Endothelial cell (in vitro differentiated cells): ENCODE data around the gene IKBKG. TPM values are rescaled to one million over a fixed set of nuclear protein-coding genes. Genes with fewer than 3 reads are reported as not detected.
"Not testable (repeated sequence)": the region's sequence is repeated elsewhere in the genome, so short reads cannot be mapped to it uniquely, and the experiment has no call there.

Source experiments
- DNase-seq: peaks from one replicate; pipeline ENCODE4 v3.0.0; 2021; ENCODE audit warnings: low spot score
- H3K27ac Mint-ChIP-seq: one replicate; pipeline ENCODE4 v1.8.0; 2021; ENCODE audit warnings: mixed read lengths, inconsistent platforms; ENCODE audit not compliant: unreplicated experiment
- H3K27me3 Mint-ChIP-seq: one replicate; pipeline ENCODE4 v1.8.0; 2021; ENCODE audit warnings: mild to moderate bottlenecking, moderate library complexity, mixed read lengths, inconsistent platforms; ENCODE audit not compliant: unreplicated experiment
- H3K36me3 Mint-ChIP-seq: one replicate; pipeline ENCODE4 v1.8.0; 2021; ENCODE audit warnings: mild to moderate bottlenecking, low read depth, mixed read lengths, inconsistent platforms; ENCODE audit not compliant: unreplicated experiment
- H3K4me1 Mint-ChIP-seq: one replicate; pipeline ENCODE4 v1.8.0; 2021; ENCODE audit warnings: mild to moderate bottlenecking, mixed read lengths, inconsistent platforms; ENCODE audit not compliant: unreplicated experiment
- H3K4me3 Mint-ChIP-seq: one replicate; pipeline ENCODE4 v1.8.0; 2021; ENCODE audit warnings: mild to moderate bottlenecking, mixed read lengths, inconsistent platforms; ENCODE audit not compliant: unreplicated experiment
- H3K9me3 Mint-ChIP-seq: one replicate; pipeline ENCODE4 v1.8.0; 2021; ENCODE audit warnings: mixed read lengths, inconsistent platforms; ENCODE audit not compliant: unreplicated experiment
- CTCF ChIP-seq: fragments of 200-600 bp; sonication (generic); IDR thresholded peaks from one replicate; pipeline ENCODE4 v1.5.0; 2021; ENCODE audit warnings: antibody characterized with exemption; ENCODE audit not compliant: unreplicated experiment
- total RNA-seq: library from RNA; stranded (reverse); fragmentation: NEBNext Ultra II Directional; extraction: Animal tissue kit (Norgen Biotek cat#: 25700); gene quantifications from one replicate; pipeline ENCODE4 v1.2.1, GENCODE V29; 2021; ENCODE audit not compliant: unreplicated experiment

Gene IKBKG
- total RNA-seq, 1 donor from 2014 or later = 23.0 TPM

GRCh38 chrX:154546354-154547244 lies 821 bp upstream of the IKBKG start, which contains the start of gene G6PD:
G6PD (minus strand) TSS chrX:154546846; CDS start chrX:154546155, 691 bp downstream.
- no peak for TF ChIP-seq CTCF
- peak within 1 kb of the TSS; percentile 96 for H3K4me3 Mint-ChIP-seq
- H3K4me1 Mint-ChIP-seq = peaks cover 11% of the 10 kb centered on the region
- H3K27me3 Mint-ChIP-seq = peaks cover 6% of the 10 kb centered on the region
- peak within 1 kb of the TSS; percentile 96 for H3K27ac Mint-ChIP-seq
- peak; percentile 72 for DNase-seq
- peaks cover 7% of the 10 kb centered on the region for H3K36me3 Mint-ChIP-seq
- H3K9me3 Mint-ChIP-seq = no peaks in the 10 kb centered on the region

GRCh38 chrX:154548028-154548316 lies 552 bp downstream of the IKBKG start:
- Mint-ChIP-seq H3K9me3 (no peaks in the 10 kb centered on the region), H3K4me3 (peak overlapping the region; percentile 96), H3K36me3 (peaks cover 7% of the 10 kb centered on the region), H3K27ac (peak overlapping the region; percentile 96), H3K27me3 (peaks cover 6% of the 10 kb centered on the region), H3K4me1 (peaks cover 11% of the 10 kb centered on the region)
- TF ChIP-seq CTCF = no peak
- DNase-seq = no peak

- no peak for TF ChIP-seq CTCF
- Mint-ChIP-seq H3K27ac (peak overlapping the region; percentile 55), H3K36me3 (peaks cover 11% of the 10 kb centered on the region), H3K27me3 (peaks cover 8% of the 10 kb centered on the region), H3K4me1 (peaks cover 11% of the 10 kb centered on the region), H3K4me3 (peak overlapping the region; percentile 67), H3K9me3 (no peaks in the 10 kb centered on the region)
- no peak for DNase-seq
Observed at GRCh38 chrX:154549766-154550165, 2.3 kb downstream of the IKBKG start.

- peaks cover 11% of the 10 kb centered on the region for H3K36me3 Mint-ChIP-seq
- not testable (repeated sequence) for H3K27me3 Mint-ChIP-seq, H3K27ac Mint-ChIP-seq, H3K9me3 Mint-ChIP-seq, DNase-seq, H3K4me3 Mint-ChIP-seq
- peaks cover 11% of the 10 kb centered on the region for H3K4me1 Mint-ChIP-seq
Observed at GRCh38 chrX:154552112-154552806, 4.8 kb downstream of the IKBKG start.

GRCh38 chrX:154558060-154558690 lies 10.8 kb downstream of the IKBKG start:
- not testable (repeated sequence) for H3K9me3 Mint-ChIP-seq, H3K4me3 Mint-ChIP-seq, H3K36me3 Mint-ChIP-seq, DNase-seq, H3K4me1 Mint-ChIP-seq, H3K27ac Mint-ChIP-seq, H3K27me3 Mint-ChIP-seq

- not testable (repeated sequence) for H3K27ac Mint-ChIP-seq, H3K36me3 Mint-ChIP-seq, H3K4me1 Mint-ChIP-seq, H3K4me3 Mint-ChIP-seq, H3K9me3 Mint-ChIP-seq, H3K27me3 Mint-ChIP-seq, DNase-seq
Observed at GRCh38 chrX:154558896-154559295, 11.5 kb downstream of the IKBKG start.

- not testable (repeated sequence) for DNase-seq, H3K4me1 Mint-ChIP-seq, H3K36me3 Mint-ChIP-seq, H3K27ac Mint-ChIP-seq, H3K27me3 Mint-ChIP-seq, H3K4me3 Mint-ChIP-seq, H3K9me3 Mint-ChIP-seq
Observed at GRCh38 chrX:154560326-154560725, 12.9 kb downstream of the IKBKG start.

- H3K27ac Mint-ChIP-seq, H3K9me3 Mint-ChIP-seq, DNase-seq, H3K27me3 Mint-ChIP-seq, H3K36me3 Mint-ChIP-seq, H3K4me1 Mint-ChIP-seq, H3K4me3 Mint-ChIP-seq: not testable (repeated sequence)
Observed at GRCh38 chrX:154562295-154562694, 14.9 kb downstream of the IKBKG start.

GRCh38 chrX:154570361-154570760 lies 22.9 kb downstream of the IKBKG start:
- not testable (repeated sequence) for DNase-seq, H3K27ac Mint-ChIP-seq, H3K9me3 Mint-ChIP-seq, H3K36me3 Mint-ChIP-seq, H3K27me3 Mint-ChIP-seq, H3K4me3 Mint-ChIP-seq, H3K4me1 Mint-ChIP-seq
